SU-DHL-6 (cell line): ENCODE measurements around the gene P2RX6.

Experiments
- H2AFZ ChIP-seq: fragments of 200-600 bp; sonication (generic); 2 replicates; pipeline ENCODE4 v1.6.1; 2014; ENCODE audit warnings: low read depth, mild to moderate bottlenecking, moderate library complexity, mixed read lengths, antibody characterized with exemption, low read length; ENCODE audit not compliant: severe bottlenecking
- H3F3A ChIP-seq: fragments of 200-600 bp; shearing (Covaris generic); 2 replicates; pipeline ENCODE4 v1.6.0; 2016; ENCODE audit warnings: antibody characterized with exemption, mild to moderate bottlenecking; ENCODE audit not compliant: insufficient read depth
- H3K27ac ChIP-seq: fragments of 200-600 bp; sonication (generic); 2 replicates; pipeline ENCODE4 v1.5.1; 2016; ENCODE audit warnings: low read depth, mild to moderate bottlenecking, low read length, moderate library complexity, mixed read lengths
- H3K27me3 ChIP-seq: fragments of 200-600 bp; sonication (generic), shearing (Covaris generic); 2 replicates; pipeline ENCODE4 v1.6.0; 2014; ENCODE audit warnings: mild to moderate bottlenecking, low read length
- H3K36me3 ChIP-seq: fragments of 200-600 bp; sonication (generic); 2 replicates; pipeline ENCODE4 v1.6.1; 2014; ENCODE audit warnings: mild to moderate bottlenecking, low read length, mixed read lengths
- H3K4me2 ChIP-seq: fragments of 300-600, 200-600 bp; shearing (Covaris generic), sonication (generic); 2 replicates; pipeline ENCODE4 v1.6.0; 2014; ENCODE audit warnings: low read length, low read depth, mild to moderate bottlenecking; ENCODE audit not compliant: poor library complexity, severe bottlenecking
- H3K4me3 ChIP-seq: fragments of 200-600 bp; sonication (generic); 2 replicates; pipeline ENCODE4 v1.5.1; 2014; ENCODE audit warnings: antibody characterized with exemption, low read length, mild to moderate bottlenecking, mixed read lengths; ENCODE audit not compliant: insufficient read depth, poor library complexity, severe bottlenecking
- H3K79me2 ChIP-seq: fragments of 200-600 bp; sonication (generic); 2 replicates; pipeline ENCODE4 v1.6.1; 2014; ENCODE audit warnings: mild to moderate bottlenecking, low read length, moderate library complexity; ENCODE audit not compliant: insufficient read depth
- H3K9ac ChIP-seq: fragments of 200-600 bp; sonication (generic); 2 replicates; pipeline ENCODE4 v1.7.0; 2014; ENCODE audit warnings: mild to moderate bottlenecking, low read length
- H3K9me2 ChIP-seq: fragments of 200-600 bp; sonication (generic); replicated peaks from 2 replicates; pipeline ENCODE4 v1.6.1; 2014; ENCODE audit warnings: low read length; ENCODE audit not compliant: insufficient read depth
- H3K9me3 ChIP-seq: fragments of 200-600 bp; sonication (generic); 2 replicates; pipeline ENCODE4 v1.6.1; 2014; ENCODE audit warnings: low read length, mixed read lengths; ENCODE audit not compliant: insufficient read depth
- H4K20me1 ChIP-seq: fragments of 200-600 bp; sonication (generic); 2 replicates; pipeline ENCODE4 v1.6.1; 2014; ENCODE audit warnings: low read depth, mild to moderate bottlenecking, antibody characterized with exemption, low read length, moderate library complexity, mixed read lengths
- CTCF ChIP-seq: fragments of 200-600 bp; sonication (generic); IDR thresholded peaks from one replicate; pipeline ENCODE4 v1.5.1; 2017; ENCODE audit warnings: antibody characterized with exemption, mild to moderate bottlenecking, low read length, moderate library complexity; ENCODE audit not compliant: insufficient read depth, poor library complexity, severe bottlenecking
- EZH2phosphoT487 ChIP-seq: fragments of 200-600 bp; sonication (generic), shearing (Covaris generic); conservative IDR thresholded peaks from 2 replicates; pipeline ENCODE4 v1.6.1; 2018; ENCODE audit warnings: mild to moderate bottlenecking, antibody characterized with exemption, low read length, moderate library complexity, mixed read lengths

The P2RX6 gene

DNA sequence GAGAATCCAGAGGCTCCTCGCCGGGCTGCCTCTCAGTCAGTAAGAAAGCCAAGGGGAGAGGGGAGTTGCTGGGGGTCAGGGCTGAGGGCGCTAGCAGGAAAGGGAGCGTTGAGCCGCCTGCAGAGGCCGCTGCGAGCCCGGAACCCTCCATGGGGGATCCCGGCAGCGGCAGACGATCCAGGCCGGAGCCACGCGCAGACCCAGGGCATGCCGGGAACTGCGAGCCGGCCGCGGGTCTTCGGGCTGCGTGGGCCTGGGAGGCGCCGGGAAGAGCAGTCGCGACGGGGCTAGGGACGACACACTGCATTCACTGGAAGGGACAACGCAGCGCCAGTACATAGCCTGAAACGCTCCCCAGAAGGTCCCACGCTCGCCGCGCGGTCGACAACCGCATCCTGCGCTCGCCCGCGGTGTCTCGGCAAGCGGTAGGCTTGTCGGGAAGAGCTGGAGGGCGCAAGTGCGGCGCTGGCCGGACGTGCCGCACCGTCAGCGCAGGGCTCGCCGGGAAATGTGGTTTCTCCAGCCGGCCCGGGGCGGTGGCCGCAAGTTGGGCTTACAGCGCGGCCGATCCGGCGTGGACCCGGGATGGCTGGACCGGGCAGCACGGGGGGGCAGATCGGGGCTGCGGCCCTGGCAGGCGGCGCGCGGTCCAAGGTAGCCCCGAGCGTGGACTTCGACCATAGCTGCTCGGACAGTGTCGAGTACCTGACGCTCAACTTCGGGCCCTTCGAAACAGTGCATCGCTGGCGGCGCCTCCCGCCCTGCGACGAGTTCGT is 33.0 kb upstream of the P2RX6 start, which contains the start of gene LZTR1:
TSS of gene LZTR1 (plus strand) at position 511 of the 776 bp plus-strand sequence. CDS start at position 586, 75 bp downstream.
- peak within 1 kb of the TSS; percentile 93 for H3K4me2 ChIP-seq
- H3K4me3 ChIP-seq = peak within 1 kb of the TSS; percentile 73
- no peaks in the 10 kb centered on the region for H3K36me3 ChIP-seq
- TF ChIP-seq EZH2phosphoT487 = no peak
- no peak for TF ChIP-seq CTCF
- peak within 1 kb of the TSS; percentile 81 for H3K9ac ChIP-seq
- H3K27me3 ChIP-seq = no peaks in the 10 kb centered on the region
- H3K79me2 ChIP-seq = no peaks in the 10 kb centered on the region
- no peaks in the 10 kb centered on the region for H3K9me3 ChIP-seq
- H2AFZ ChIP-seq = peak within 1 kb of the TSS; percentile 91
- no peaks in the 10 kb centered on the region for H4K20me1 ChIP-seq
- no peak within 1 kb of the TSS for H3K27ac ChIP-seq
- H3F3A ChIP-seq = no peaks in the 10 kb centered on the region
- no peaks in the 10 kb centered on the region for H3K9me2 ChIP-seq

GRCh38 chr22:20982563-20982882 is 32.4 kb upstream of the P2RX6 start:
- Histone ChIP-seq H4K20me1 (no peaks in the 10 kb centered on the region), H3K36me3 (no peaks in the 10 kb centered on the region), H3F3A (no peaks in the 10 kb centered on the region), H3K9me3 (no peaks in the 10 kb centered on the region), H3K4me3 (peak overlapping the region; percentile 73), H2AFZ (peak overlapping the region; percentile 91), H3K9ac (peak overlapping the region; percentile 81), H3K79me2 (no peaks in the 10 kb centered on the region), H3K9me2 (no peaks in the 10 kb centered on the region), H3K4me2 (peak overlapping the region; percentile 93), H3K27ac (no peak overlapping the region), H3K27me3 (no peaks in the 10 kb centered on the region)
- TF ChIP-seq CTCF (no peak), EZH2phosphoT487 (no peak)

DNA sequence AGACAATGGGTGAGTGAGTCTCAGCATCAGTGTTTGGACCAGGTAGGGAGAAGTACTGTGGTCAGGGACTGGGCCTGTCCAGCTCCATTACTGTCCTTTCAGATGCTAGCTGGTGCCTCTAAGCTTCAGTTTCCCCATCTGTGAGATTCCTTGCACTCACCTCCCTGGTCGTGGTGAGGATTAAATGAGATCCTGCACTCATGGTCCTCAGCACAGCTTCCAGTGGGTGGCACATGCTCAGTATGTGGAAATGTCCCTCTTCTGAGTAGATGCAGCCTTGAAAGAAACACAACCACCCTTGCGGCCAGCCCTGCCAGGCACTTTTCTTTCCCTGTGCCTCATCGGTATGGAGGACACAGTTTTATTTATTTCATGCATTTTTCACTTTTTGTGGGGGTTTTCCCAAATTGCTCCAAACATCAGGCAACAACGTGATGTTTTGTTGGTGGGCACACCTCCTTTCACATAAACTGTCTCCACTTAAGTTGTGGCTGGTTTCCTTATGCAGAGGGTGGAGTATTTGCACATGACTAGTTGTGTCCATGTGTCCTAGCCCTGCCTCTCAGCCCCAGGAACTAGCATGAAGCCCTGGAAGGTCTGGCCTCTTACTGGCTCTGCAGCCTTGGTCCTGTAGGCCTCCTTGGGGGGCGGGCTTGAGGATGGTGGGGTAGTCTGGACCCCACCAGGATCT is 31.7 kb upstream of the P2RX6 start:
- H2AFZ ChIP-seq = no peak overlapping the region
- peak overlapping the region; percentile 81 for H3K9ac ChIP-seq
- no peaks in the 10 kb centered on the region for H3K9me3 ChIP-seq

More for the DNA sequence above, 31.7 kb upstream of the P2RX6 start:
- TF ChIP-seq EZH2phosphoT487 (no peak), CTCF (no peak)
- Histone ChIP-seq H3K27me3 (no peaks in the 10 kb centered on the region), H3K27ac (no peak overlapping the region), H4K20me1 (no peaks in the 10 kb centered on the region), H3K79me2 (no peaks in the 10 kb centered on the region), H3K4me3 (peak overlapping the region; percentile 73), H3K4me2 (peak overlapping the region; percentile 93), H3F3A (no peaks in the 10 kb centered on the region), H3K36me3 (no peaks in the 10 kb centered on the region), H3K9me2 (no peaks in the 10 kb centered on the region)
